ENCODE data around the gene PROK2. TPM values are rescaled to one million over a fixed set of nuclear protein-coding genes. Genes with fewer than 3 reads are reported as not detected.

PROK2 gene
- total RNA-seq, 1 donor from 2014 or later: 0.66 TPM

DNA sequence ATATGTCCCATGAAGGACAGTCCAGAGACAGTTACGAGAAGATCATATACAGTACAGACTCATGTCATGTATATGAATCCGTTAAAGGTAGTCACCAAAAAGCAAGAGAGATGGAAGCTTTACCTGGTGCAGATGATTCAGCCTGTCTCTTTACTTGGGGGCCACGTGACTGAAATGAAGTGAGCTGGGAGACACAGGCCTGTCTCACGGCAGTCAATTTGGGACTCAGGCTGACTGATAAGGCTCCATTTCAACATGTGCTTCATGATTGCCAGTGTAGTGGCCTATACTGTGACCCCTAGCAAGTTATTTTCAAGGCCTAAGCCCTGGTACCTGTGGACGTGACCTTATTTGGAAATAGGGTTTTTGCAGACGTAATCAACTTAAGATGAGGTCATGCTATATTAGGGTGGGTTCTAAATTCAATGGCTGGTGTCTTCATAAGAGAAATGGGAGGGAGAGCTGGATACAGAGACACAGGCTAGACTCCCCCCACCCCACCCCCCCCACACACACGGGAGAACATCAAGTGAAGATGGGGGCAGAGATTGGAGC is 3.0 kb upstream of the PROK2 start:
- intact Hi-C loops (cut with micrococcal nuclease): no loop called here

DNA sequence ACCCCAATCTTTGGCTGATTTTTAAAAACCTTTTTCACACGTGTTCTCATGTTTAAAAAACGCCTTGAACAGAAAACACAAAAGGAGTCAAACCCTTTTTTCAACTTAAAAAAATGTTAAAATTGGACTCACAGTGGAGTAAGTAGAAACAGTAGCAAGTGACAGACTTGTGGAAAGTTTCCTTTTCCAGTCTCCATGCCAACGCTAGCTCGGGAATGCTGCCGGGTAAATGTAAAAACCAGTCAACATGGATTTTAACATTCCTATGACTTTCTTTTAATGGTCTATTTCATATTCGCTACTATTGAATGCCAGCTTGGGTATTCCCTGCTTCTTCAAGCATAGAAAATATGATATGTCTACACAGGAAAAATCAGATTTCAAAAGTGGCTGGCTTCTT is 1.6 kb upstream of the PROK2 start:
- intact Hi-C loops (cut with micrococcal nuclease): no loop called here

GRCh38 chr3:71786217-71786549 is 1.2 kb upstream of the PROK2 start:
- intact Hi-C loops (cut with micrococcal nuclease): no loop called here

GRCh38 chr3:71785532-71786216 is 726 bp upstream of the PROK2 start:
- intact Hi-C loops (cut with micrococcal nuclease): loop anchor here (2.0 kb wide), 1 partner anchor 61 kb away; the partner anchor contains the start of gene EIF4E3

DNA sequence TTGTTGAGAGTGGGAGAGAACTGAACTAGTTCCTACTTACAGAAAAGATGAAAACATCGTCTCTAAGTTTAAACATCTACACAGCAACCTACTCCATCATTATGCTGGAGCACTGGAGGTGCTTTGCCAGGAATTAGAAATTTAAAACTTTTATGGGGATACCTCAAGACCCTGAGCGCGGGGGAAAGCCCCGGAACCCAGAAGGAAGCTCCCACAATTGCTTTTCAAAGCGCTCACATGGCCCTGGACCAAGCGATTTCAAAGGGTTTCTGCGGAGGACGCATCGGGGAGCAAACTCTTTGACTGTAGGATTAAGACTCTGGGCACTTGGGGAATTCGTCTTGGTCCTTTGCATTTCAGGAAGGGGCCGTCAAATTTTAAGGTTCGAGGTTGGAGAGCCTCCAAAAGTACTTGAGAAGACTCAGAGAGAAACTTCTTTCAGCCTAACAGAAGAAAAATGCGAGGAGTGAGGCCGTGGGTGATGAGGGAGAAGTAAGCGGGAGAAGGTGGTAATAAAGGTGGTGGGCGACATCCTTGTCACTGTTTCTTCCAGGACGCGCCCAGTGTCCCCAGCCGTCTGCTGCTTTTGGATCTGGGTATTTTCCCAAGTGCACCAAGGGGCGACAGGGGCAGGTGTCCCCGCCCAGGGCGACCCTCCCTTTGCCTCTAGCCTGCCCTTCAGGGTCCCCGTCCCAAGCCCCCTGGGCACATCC is 591 bp downstream of the PROK2 start:
- intact Hi-C loops (cut with micrococcal nuclease): loop anchor here (2.0 kb wide), 1 partner anchor 60 kb away; the partner anchor contains the start of gene EIF4E3

GRCh38 chr3:71783152-71783551 is 1.8 kb downstream of the PROK2 start:
- intact Hi-C loops (cut with micrococcal nuclease): no loop called here

- intact Hi-C loops (cut with micrococcal nuclease): no loop called here
Measured at GRCh38 chr3:71780430-71780829, 4.5 kb downstream of the PROK2 start.

- intact Hi-C loops (cut with micrococcal nuclease): no loop called here
Measured at GRCh38 chr3:71779674-71780377, 5.1 kb downstream of the PROK2 start.

GRCh38 chr3:71778353-71778752 is 6.6 kb downstream of the PROK2 start:
- intact Hi-C loops (cut with micrococcal nuclease): no loop called here

DNA sequence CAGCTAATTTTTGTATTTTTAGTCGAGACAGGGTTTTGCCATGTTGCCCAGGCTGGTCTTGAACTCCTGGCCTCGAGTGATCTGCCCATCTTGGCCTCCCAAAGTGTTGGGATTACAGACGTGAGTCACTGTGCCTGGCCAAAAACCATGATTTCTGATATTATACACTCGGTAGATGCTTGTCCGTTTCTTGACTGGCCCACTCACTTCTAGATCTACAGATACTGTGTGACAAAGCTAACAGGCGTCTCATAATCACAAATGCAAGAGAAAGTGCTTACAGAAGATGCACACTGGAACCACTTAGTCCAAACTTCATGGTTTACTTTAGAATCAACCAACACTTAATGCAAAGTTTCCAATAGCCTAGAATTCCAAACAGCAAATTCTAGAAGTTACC is 8.4 kb downstream of the PROK2 start:
- intact Hi-C loops (cut with micrococcal nuclease): no loop called here

DNA sequence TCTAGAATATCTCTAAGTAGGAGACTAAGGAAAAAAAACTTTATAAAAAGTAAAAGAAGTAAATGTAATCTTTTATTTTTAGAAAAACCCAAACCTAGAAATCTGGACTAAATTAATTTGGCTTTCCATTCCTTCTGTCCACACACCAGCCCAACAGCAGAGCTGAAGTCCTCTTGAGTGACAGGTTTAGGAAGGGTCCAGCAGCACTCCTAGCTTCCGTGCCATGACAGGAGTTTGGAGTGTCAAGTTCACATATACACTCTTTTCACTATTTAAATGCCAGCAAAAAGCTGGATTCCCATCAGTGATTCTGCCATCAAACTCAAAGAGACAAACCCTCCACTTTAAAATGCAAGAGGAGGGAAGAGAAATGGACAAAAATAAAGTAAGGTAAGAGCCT is 13.1 kb downstream of the PROK2 start:
- intact Hi-C loops (cut with micrococcal nuclease): no loop called here

DNA sequence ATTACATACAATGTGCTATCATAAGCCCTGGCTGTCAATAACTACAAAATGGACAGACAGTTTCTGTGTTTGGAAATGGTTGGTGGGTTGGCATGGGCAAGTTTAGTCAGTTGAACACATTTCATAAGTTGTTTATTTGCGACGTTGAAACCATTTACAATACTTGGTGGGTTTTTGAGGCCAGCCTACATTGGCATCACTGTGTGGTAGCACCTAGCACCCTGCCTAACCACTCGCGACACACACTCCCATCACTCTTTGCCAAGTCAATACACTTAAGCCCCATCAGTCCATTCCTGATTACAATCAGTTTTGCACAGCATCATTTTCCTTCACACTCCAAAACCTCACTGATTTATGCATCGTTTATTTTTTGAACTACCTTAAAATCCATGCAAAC is 13.8 kb downstream of the PROK2 start:
- intact Hi-C loops (cut with micrococcal nuclease): no loop called here

DNA sequence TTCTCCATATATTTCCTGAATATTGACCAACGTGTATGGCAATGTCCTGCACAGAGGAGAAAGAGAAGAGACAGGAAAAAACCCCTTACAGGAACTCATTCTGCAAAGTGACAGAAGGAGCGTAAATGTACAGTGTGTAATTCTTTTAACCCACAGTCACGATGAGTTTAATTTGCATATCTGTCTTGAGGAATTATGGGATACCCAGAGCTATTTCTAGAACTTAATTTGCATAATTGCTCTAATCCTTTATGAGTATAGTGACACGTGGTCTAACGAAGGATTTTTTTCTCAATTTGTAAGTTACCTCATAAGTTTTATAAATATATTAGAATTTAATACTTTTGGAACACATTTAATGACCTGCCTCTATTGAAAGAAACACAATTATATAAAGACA is 21.5 kb downstream of the PROK2 start:
- intact Hi-C loops (cut with micrococcal nuclease): no loop called here

GRCh38 chr3:71760140-71760539 is 24.8 kb downstream of the PROK2 start:
- intact Hi-C loops (cut with micrococcal nuclease): no loop called here

DNA sequence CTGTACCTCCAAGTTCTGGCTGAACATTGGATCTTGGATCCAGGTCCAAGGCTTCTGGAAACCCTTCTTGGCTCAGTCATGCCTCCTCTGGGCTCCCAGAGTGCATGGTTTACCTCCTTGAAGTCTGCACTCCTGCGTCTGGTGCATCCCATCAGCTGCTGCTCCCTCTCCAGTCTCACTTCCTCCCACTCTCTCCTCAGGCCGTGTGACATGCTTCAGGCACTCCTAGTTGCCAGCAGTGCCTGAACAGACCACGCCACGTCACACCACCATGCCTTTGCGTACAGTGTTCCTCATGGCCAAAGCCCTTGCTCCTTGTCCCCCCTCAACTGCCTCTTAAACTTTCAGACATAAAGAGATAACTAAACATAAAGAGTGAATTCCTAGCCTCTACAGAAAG is 25.5 kb downstream of the PROK2 start:
- intact Hi-C loops (cut with micrococcal nuclease): no loop called here

DNA sequence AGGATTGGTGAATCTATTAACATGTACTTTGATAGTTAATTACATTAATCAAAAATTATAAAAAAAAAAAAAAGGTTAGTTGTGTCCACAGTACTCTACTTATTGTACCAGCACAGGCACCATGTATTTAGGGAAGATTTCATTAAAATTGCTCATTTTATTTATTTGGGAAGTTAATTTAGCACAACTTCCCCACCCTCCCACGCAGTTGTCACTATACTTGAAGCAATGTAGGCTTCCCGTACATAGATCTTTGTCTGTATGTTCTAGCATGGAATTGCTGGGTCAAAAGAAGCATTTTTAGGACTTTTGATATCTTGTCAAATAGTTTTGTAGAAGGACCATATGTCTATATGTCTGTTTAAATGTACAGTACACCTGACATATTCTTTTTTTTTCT is 26.9 kb downstream of the PROK2 start:
- intact Hi-C loops (cut with micrococcal nuclease): no loop called here

DNA sequence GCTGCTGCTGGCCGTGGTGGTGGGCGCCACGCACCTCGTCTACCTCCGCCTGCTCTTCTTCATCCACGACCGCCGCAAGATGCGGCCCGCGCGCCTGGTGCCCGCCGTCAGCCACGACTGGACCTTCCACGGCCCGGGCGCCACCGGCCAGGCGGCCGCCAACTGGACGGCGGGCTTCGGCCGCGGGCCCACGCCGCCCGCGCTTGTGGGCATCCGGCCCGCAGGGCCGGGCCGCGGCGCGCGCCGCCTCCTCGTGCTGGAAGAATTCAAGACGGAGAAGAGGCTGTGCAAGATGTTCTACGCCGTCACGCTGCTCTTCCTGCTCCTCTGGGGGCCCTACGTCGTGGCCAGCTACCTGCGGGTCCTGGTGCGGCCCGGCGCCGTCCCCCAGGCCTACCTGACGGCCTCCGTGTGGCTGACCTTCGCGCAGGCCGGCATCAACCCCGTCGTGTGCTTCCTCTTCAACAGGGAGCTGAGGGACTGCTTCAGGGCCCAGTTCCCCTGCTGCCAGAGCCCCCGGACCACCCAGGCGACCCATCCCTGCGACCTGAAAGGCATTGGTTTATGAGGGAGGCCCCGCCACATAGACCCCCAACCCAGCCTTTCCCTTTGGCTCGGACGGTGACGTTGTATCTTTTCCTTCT is 30.2 kb downstream of the PROK2 start:
- intact Hi-C loops (cut with micrococcal nuclease): no loop called here

DNA sequence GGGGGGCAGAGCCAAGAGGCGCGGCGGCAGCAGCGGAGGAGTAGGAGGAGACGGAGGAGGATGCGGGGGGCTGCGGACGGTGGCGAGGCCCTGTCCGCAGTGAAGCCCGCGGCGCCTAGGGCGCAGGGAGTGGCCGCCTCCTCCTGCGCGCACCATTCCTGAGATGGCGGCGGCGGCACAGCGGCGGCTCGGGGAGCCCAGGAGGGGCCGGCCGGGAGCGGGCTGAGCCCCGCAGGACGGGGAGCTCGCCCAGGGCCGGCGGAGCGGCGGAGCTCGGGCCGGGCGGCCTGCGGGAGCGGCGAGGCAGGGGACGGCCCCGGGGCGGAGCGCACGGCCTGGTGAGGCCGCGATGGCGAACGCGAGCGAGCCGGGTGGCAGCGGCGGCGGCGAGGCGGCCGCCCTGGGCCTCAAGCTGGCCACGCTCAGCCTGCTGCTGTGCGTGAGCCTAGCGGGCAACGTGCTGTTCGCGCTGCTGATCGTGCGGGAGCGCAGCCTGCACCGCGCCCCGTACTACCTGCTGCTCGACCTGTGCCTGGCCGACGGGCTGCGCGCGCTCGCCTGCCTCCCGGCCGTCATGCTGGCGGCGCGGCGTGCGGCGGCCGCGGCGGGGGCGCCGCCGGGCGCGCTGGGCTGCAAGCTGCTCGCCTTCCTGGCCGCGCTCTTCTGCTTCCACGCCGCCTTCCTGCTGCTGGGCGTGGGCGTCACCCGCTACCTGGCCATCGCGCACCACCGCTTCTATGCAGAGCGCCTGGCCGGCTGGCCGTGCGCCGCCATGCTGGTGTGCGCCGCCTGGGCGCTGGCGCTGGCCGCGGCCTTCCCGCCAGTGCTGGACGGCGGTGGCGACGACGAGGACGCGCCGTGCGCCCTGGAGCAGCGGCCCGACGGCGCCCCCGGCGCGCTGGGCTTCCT is 31.0 kb downstream of the PROK2 start, which contains the start of gene GPR27:
Gene GPR27, plus strand, starts transcription at position 155 of the 909 bp plus-strand sequence. Its CDS starts 195 bp downstream, at position 350.
- intact Hi-C loops (cut with micrococcal nuclease): no loop called here

DNA sequence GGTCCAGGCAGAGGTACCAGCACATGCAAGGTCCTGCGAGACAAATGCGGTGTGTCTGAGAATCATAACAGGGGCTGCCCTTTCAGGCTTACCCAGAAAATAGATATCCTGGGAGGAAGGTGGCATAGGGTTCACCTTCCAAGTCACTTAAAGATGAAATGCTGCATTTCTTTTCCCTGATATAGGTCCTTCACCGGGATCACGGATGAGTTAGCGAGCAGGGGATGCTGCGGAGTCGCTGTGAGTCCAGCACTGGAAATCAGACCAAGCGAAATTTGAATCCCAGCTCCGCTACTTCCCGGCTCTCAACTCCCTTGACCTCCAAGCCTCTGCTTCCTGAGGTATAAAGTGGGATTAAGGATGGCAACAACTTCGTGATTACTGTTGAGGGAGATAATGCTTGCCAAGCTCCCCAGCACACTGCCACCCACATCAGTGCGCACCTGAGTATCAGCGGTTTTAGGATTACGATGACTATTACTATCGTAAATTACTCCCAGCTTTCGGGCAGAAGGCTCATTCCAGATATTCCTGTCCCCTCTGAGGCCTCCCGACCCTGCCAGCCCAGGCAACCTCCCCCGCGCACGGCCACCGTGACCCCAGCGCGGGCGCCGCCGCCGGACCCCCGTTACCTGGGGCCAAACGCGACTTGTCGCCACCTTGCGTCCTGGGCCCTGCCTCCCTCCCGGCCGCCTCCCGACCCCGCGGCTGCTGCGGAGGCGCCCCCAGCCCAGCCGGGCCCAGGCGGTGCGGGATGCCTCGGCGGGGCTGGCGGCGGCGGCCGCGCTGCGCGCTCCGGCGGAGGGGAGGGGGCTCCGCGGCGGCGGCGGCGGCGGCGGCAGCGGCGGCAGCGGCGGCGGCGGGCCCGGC is 31.9 kb downstream of the PROK2 start:
- intact Hi-C loops (cut with micrococcal nuclease): no loop called here

- intact Hi-C loops (cut with micrococcal nuclease): no loop called here
Measured at GRCh38 chr3:71751602-71752001, 33.3 kb downstream of the PROK2 start.
